Brain microvascular endothelial cell (primary cell): ENCODE measurements around the gene TBC1D13.

Experiments used
- DNase-seq: peaks from one replicate; pipeline ENCODE4 v3.0.0-alpha.2; 2020
- H3K27ac ChIP-seq: fragments of 250-450 bp; sonication (Bioruptor Pico); 2 replicates; pipeline ENCODE4 v1.5.1; 2020; ENCODE audit warnings: mild to moderate bottlenecking, moderate library complexity
- H3K27me3 ChIP-seq: fragments of 250-450 bp; sonication (Bioruptor Pico); replicated peaks from 2 replicates; pipeline ENCODE4 v1.5.1; 2020; ENCODE audit warnings: mild to moderate bottlenecking
- H3K36me3 ChIP-seq: fragments of 250-450 bp; sonication (Bioruptor Pico); replicated peaks from 2 replicates; pipeline ENCODE4 v1.5.1; 2020; ENCODE audit warnings: mild to moderate bottlenecking
- H3K4me3 ChIP-seq: 2 replicates; pipeline ENCODE4 v1.5.1; 2011; ENCODE audit warnings: low read depth, mild to moderate bottlenecking, control low read depth, low read length, moderate library complexity
- CTCF ChIP-seq: IDR thresholded peaks from 2 replicates; pipeline ENCODE4 v1.5.1; 2011; ENCODE audit warnings: low read depth, mild to moderate bottlenecking, moderate library complexity, low read length, control low read depth, inconsistent platforms; ENCODE audit errors: missing control alignments
- in situ Hi-C: cut with HindIII; loops from 2 replicates; pipeline ENCODE4 v1.10.0; 2017; ENCODE audit warnings: low sequenced_read_pairs, low pct_ligation_motif_present

Gene TBC1D13

GRCh38 chr9:128820665-128821583 is 33.9 kb downstream of the TBC1D13 start:
- DNase-seq, result no peak
- in situ Hi-C loops, result no loop called here
- H3K36me3 ChIP-seq, result peaks cover 47% of the 10 kb centered on the region
- no peak overlapping the region for H3K4me3 ChIP-seq
- no peaks in the 10 kb centered on the region for H3K27me3 ChIP-seq
- no peak for TF ChIP-seq CTCF
- H3K27ac ChIP-seq, result no peak overlapping the region

GRCh38 chr9:128821584-128822406 is 34.7 kb downstream of the TBC1D13 start:
- H3K36me3 ChIP-seq, result peaks cover 55% of the 10 kb centered on the region
- TF ChIP-seq CTCF, result no peak

GRCh38 chr9:128822407-128823042 is 35.5 kb downstream of the TBC1D13 start:
- no peak for DNase-seq
- peaks cover 62% of the 10 kb centered on the region for H3K36me3 ChIP-seq
- in situ Hi-C loops, result no loop called here
- H3K27me3 ChIP-seq, result no peaks in the 10 kb centered on the region
- no peak overlapping the region for H3K4me3 ChIP-seq
- no peak for TF ChIP-seq CTCF
- no peak overlapping the region for H3K27ac ChIP-seq

More at GRCh38 chr9:128821584-128822406, 34.7 kb downstream of the TBC1D13 start:
- Histone ChIP-seq H3K4me3 (no peak overlapping the region), H3K27ac (no peak overlapping the region), H3K27me3 (no peaks in the 10 kb centered on the region)
- in situ Hi-C loops, result no loop called here
- DNase-seq, result no peak

GRCh38 chr9:128823362-128823902 is 36.4 kb downstream of the TBC1D13 start:
- DNase-seq, result no peak
- Histone ChIP-seq H3K27ac (no peak overlapping the region), H3K27me3 (no peaks in the 10 kb centered on the region), H3K4me3 (no peak overlapping the region), H3K36me3 (peaks cover 62% of the 10 kb centered on the region)
- in situ Hi-C loops, result no loop called here
- TF ChIP-seq CTCF, result no peak

- in situ Hi-C loops, result no loop called here
Observed at GRCh38 chr9:128823903-128824406, 36.9 kb downstream of the TBC1D13 start.

More at GRCh38 chr9:128823903-128824406, 36.9 kb downstream of the TBC1D13 start:
- TF ChIP-seq CTCF, result no peak
- no peak for DNase-seq
- Histone ChIP-seq H3K27me3 (no peaks in the 10 kb centered on the region), H3K36me3 (peaks cover 62% of the 10 kb centered on the region), H3K4me3 (no peak overlapping the region), H3K27ac (no peak overlapping the region)
